Endothelial cell of umbilical vein (primary cell): ENCODE data around the gene EXOC6B.

ENCODE experiments used
- CTCF ChIP-seq, 2 donors: IDR thresholded peaks; 1 replicate in 1 of 2; 2 replicates in 1 of 2; pipeline ENCODE4 v1.5.1; 2011; ENCODE audit warnings: low read length in 2 of 2, mild to moderate bottlenecking in 2 of 2, moderate library complexity in 2 of 2, control low read depth in 1 of 2, inconsistent platforms in 1 of 2, low read depth in 1 of 2; ENCODE audit not compliant: insufficient read depth in 1 of 2; ENCODE audit errors: extremely low read depth in 1 of 2
- EZH2 ChIP-seq: IDR thresholded peaks from 2 replicates; pipeline ENCODE4 v1.6.1; 2012; ENCODE audit warnings: borderline replicate concordance, low read depth, mild to moderate bottlenecking, moderate library complexity, low read length, inconsistent platforms; ENCODE audit not compliant: severe bottlenecking
- GATA2 ChIP-seq: IDR thresholded peaks from 2 replicates; pipeline ENCODE4 v1.7.0; 2011; ENCODE audit warnings: low read depth, mild to moderate bottlenecking, moderate library complexity, mixed read lengths, low read length; ENCODE audit not compliant: insufficient read length, insufficient read depth
- JUN ChIP-seq: IDR thresholded peaks from 2 replicates; pipeline ENCODE4 v1.6.1; 2011; ENCODE audit warnings: borderline replicate concordance, low read depth; ENCODE audit not compliant: insufficient read length, insufficient read depth
- MAX ChIP-seq: IDR thresholded peaks from 2 replicates; pipeline ENCODE4 v1.6.1; 2011; ENCODE audit not compliant: insufficient read depth, insufficient read length
- MYC ChIP-seq: IDR thresholded peaks from one replicate; pipeline ENCODE4 v1.6.1; 2011; ENCODE audit warnings: mild to moderate bottlenecking, low read depth, low read length
- POLR2A ChIP-seq: IDR thresholded peaks from 2 replicates; pipeline ENCODE4 v1.6.1; 2012; ENCODE audit warnings: low read depth, mild to moderate bottlenecking, control low read depth, low read length
- POLR2AphosphoS5 ChIP-seq: IDR thresholded peaks from 2 replicates; pipeline ENCODE4 v1.6.1; 2012; ENCODE audit warnings: low read depth, mild to moderate bottlenecking, control low read depth, low read length, moderate library complexity; ENCODE audit not compliant: insufficient read depth

GRCh38 chr2:72840066-72840465 lies 14.2 kb upstream of the EXOC6B start:
- TF ChIP-seq CTCF (IDR thresholded peaks at IDR 0.05; ENCODE audit: extremely low read depth in 1 of 2, insufficient read depth in 1 of 2, low read depth in 1 of 2, low read length in 2 of 2) (no peak), GATA2 (no peak), MAX (no peak), EZH2 (no peak), POLR2AphosphoS5 (no peak), MYC (no peak), JUN (no peak), POLR2A (no peak)
